Right lobe of liver (tissue), 4 donors: ENCODE measurements around the gene PSMD3.

Experiments
- CTCF ChIP-seq, 4 donors: fragments of 200-600 bp in 3 of 4; fragments of 450-650 bp in 1 of 4; IDR thresholded peaks; one replicate each; pipeline versions ENCODE4 v1.5.1 to v1.8.0; 2016 to 2022; ENCODE audit warnings: antibody characterized with exemption in 4 of 4, mild to moderate bottlenecking in 2 of 4
- POLR2A ChIP-seq: fragments of 450-650 bp; IDR thresholded peaks from one replicate; pipeline ENCODE4 v1.6.1; 2017; ENCODE audit warnings: antibody characterized with exemption, mild to moderate bottlenecking
- donor health status: DM: no; HTN: no; CAD: no.
- donor health status: DM: no; HTN: no; CAD: no.
- donor health status: DM: no; HTN: yes; CAD: no.

- TF ChIP-seq POLR2A (no peak), CTCF (IDR thresholded peaks at IDR 0.05) (no peak)
Observed at GRCh38 chr17:39975801-39976200, 4.8 kb upstream of the PSMD3 start.
